Measurements from ENCODE around the gene AKT3.

DNA sequence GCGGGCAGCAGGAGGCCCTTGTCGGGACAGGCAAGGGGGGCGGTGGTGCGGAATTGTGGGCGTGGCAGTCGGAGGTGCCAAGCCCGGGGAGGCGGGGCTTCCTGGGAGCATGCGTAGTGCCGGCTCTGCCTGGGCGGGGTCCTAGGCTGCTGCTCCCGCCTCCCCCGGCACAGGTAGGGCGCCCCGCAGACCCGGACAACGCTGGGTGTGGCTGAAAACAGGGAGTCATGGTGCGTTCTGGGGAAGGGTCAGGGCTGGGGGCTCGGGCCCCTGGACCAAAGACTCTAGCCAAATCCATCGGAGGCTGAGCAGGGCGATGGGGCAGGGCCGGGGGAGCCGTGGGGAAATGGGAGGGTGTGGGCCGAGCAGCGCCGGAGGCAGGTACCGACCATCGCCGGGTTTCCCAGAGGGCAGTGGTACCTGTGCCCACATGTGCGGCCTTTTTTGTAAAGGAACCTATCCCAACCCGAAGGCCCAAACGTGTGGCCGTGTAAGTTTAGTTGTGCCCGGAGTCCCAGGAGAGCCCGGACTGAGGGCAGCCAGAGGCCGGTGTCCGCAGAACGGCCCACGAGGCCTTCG is 362.3 kb downstream of the AKT3 start:
- TF ChIP-seq CREB1 (CRISPR knock-in tag; IDR thresholded peaks at IDR 0.05; ENCODE audit: low read depth) (no peak), POLR2AphosphoS5 (IDR thresholded peaks at IDR 0.05; ENCODE audit: low read depth) (no peak), EZH2phosphoT487 (IDR thresholded peaks at IDR 0.05; ENCODE audit: unreplicated experiment) (no peak), EZH2 (IDR thresholded peaks at IDR 0.05; ENCODE audit: low read depth, unreplicated experiment) (no peak), JUNB (IDR thresholded peaks at IDR 0.05; ENCODE audit: unreplicated experiment) (no peak), ZNF114 (CRISPR knock-in tag; IDR thresholded peaks at IDR 0.05) (no peak), ZNF462 (CRISPR knock-in tag; IDR thresholded peaks at IDR 0.05) (no peak), NANOG (IDR thresholded peaks at IDR 0.05; ENCODE audit: borderline replicate concordance) (no peak), STAT1 (IDR thresholded peaks at IDR 0.05; ENCODE audit: unreplicated experiment) (no peak), ETS1 (IDR thresholded peaks at IDR 0.05) (no peak)
- TF ChIP-seq, protein P1, sequence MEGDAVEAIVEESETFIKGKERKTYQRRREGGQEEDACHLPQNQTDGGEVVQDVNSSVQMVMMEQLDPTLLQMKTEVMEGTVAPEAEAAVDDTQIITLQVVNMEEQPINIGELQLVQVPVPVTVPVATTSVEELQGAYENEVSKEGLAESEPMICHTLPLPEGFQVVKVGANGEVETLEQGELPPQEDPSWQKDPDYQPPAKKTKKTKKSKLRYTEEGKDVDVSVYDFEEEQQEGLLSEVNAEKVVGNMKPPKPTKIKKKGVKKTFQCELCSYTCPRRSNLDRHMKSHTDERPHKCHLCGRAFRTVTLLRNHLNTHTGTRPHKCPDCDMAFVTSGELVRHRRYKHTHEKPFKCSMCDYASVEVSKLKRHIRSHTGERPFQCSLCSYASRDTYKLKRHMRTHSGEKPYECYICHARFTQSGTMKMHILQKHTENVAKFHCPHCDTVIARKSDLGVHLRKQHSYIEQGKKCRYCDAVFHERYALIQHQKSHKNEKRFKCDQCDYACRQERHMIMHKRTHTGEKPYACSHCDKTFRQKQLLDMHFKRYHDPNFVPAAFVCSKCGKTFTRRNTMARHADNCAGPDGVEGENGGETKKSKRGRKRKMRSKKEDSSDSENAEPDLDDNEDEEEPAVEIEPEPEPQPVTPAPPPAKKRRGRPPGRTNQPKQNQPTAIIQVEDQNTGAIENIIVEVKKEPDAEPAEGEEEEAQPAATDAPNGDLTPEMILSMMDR (conservative IDR thresholded peaks at IDR 0.05; ENCODE audit: low read depth in 2 of 2), result no peak
- TF ChIP-seq, protein P2, sequence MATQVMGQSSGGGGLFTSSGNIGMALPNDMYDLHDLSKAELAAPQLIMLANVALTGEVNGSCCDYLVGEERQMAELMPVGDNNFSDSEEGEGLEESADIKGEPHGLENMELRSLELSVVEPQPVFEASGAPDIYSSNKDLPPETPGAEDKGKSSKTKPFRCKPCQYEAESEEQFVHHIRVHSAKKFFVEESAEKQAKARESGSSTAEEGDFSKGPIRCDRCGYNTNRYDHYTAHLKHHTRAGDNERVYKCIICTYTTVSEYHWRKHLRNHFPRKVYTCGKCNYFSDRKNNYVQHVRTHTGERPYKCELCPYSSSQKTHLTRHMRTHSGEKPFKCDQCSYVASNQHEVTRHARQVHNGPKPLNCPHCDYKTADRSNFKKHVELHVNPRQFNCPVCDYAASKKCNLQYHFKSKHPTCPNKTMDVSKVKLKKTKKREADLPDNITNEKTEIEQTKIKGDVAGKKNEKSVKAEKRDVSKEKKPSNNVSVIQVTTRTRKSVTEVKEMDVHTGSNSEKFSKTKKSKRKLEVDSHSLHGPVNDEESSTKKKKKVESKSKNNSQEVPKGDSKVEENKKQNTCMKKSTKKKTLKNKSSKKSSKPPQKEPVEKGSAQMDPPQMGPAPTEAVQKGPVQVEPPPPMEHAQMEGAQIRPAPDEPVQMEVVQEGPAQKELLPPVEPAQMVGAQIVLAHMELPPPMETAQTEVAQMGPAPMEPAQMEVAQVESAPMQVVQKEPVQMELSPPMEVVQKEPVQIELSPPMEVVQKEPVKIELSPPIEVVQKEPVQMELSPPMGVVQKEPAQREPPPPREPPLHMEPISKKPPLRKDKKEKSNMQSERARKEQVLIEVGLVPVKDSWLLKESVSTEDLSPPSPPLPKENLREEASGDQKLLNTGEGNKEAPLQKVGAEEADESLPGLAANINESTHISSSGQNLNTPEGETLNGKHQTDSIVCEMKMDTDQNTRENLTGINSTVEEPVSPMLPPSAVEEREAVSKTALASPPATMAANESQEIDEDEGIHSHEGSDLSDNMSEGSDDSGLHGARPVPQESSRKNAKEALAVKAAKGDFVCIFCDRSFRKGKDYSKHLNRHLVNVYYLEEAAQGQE (IDR thresholded peaks at IDR 0.05; ENCODE audit: unreplicated experiment), result no peak

Data from GM23338 (cell line).